ENCODE data around the gene TMEM200B. TPM values are rescaled to one million over a fixed set of nuclear protein-coding genes. Genes with fewer than 3 reads are reported as not detected.
"Not testable (repeated sequence)": the region's sequence is repeated elsewhere in the genome, so short reads cannot be mapped to it uniquely, and the experiment has no call there.

TMEM200B gene
- total RNA-seq, 1 experiment from 2014 or later, result 12.6 TPM

- Histone ChIP-seq H2AK5ac (ENCODE audit: insufficient read length, low read length) (no peak overlapping the region), H2AFZ (ENCODE audit: low read length) (no peak overlapping the region), H3T11ph (ENCODE audit: low read length) (no peak overlapping the region), H3K23ac (ENCODE audit: insufficient read length, low read depth, low read length) (no peak overlapping the region), H2BK5ac (ENCODE audit: insufficient read length, low read length) (no peak overlapping the region), H3K56ac (ENCODE audit: insufficient read length, low read depth, low read length) (no peak overlapping the region), H3K79me2 (ENCODE audit: insufficient read depth, low read length) (no peaks in the 10 kb centered on the region), H3K18ac (ENCODE audit: insufficient read length, low read depth, low read length) (no peak overlapping the region), H2BK12ac (ENCODE audit: insufficient read length, low read depth, low read length) (no peak overlapping the region), H3K4ac (ENCODE audit: low read depth, low read length) (no peak overlapping the region), H4K20me1 (ENCODE audit: control insufficient read depth, insufficient read depth, insufficient read length) (no peaks in the 10 kb centered on the region), H2BK120ac (ENCODE audit: low read depth, low read length, poor library complexity, severe bottlenecking) (no peak overlapping the region), H3K14ac (ENCODE audit: insufficient read depth, low read length) (no peak overlapping the region), H3K79me1 (ENCODE audit: insufficient read depth, low read depth, low read length, poor library complexity, severe bottlenecking) (no peaks in the 10 kb centered on the region), H3K4me1 (ENCODE audit: insufficient read depth, low read length) (no peaks in the 10 kb centered on the region; the same call in 1 of the 2 replicates), H4K91ac (ENCODE audit: insufficient read length, low read depth, low read length) (no peak overlapping the region), H3K4me2 (ENCODE audit: insufficient read depth, insufficient read length, low read length) (no peak overlapping the region), H4K8ac (replicated peaks; ENCODE audit: insufficient read length, low read depth, low read length) (no peak overlapping the region), H3K9me3 (ENCODE audit: control insufficient read depth, low read depth, low read length) (no peaks in the 10 kb centered on the region), H2BK20ac (ENCODE audit: low read depth, low read length, poor library complexity, severe bottlenecking) (no peak overlapping the region), H4K5ac (ENCODE audit: insufficient read length, low read depth, low read length) (no peak overlapping the region), H3K23me2 (ENCODE audit: insufficient read length, low read depth, low read length, poor library complexity, severe bottlenecking) (no peaks in the 10 kb centered on the region), H2BK15ac (ENCODE audit: low read depth, low read length) (no peak overlapping the region), H3K27ac (ENCODE audit: insufficient read length, low read depth, low read length) (no peak overlapping the region), H3K9ac (ENCODE audit: extremely low read depth, insufficient read length, low read length) (no peak overlapping the region), H3K27me3 (ENCODE audit: insufficient read depth, low read length) (no peaks in the 10 kb centered on the region)
- Mint-ChIP-seq H3K9me3 (no peaks in the 10 kb centered on the region), H3K4me3 (no peak overlapping the region), H3K36me3 (ENCODE audit: insufficient read depth in 1 of 3, low read depth in 3 of 3) (peaks cover 10 to 45% (median 40%) of the 10 kb centered on the region in 3 experiments), H3K27ac (peak overlapping the region in 2 of 3 experiments; percentile 13 to 56; a peak in 3 of 7 replicates), H3K27me3 (ENCODE audit: low read depth) (no peaks in the 10 kb centered on the region; the same call in 1 of the 2 replicates), H3K4me1 (peaks cover 19 to 22% of the 10 kb centered on the region in 2 experiments)
- no CpG with 5 or more reads among the region's 7 CpGs for WGBS (ENCODE audit: extremely low coverage, insufficient read length, low lambda C conversion rate)
- TF ChIP-seq CTCF (conservative IDR thresholded peaks at IDR 0.05), result no peak
- DNase-seq, result no peak
Measured at GRCh38 chr1:29112705-29113412, 10.8 kb downstream of the TMEM200B start.

DNA sequence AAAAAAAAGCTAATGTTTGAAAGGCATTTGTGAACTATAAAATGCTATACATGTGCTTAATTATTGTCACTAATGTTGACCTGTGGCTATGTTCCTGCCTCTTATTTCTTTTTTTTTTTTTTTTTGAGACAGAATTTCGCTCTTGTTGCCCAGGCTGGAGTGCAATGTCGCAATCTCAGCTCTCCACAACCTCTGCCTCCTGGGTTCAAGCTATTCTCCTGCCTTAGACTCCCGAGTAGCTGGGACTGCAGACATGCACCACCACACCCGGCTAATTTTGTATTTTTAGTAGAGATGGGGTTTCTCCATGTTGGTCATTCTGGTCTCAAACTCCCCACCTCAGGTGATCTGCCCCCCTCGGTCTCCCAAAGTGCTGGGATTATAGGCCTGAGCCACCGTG lies 15.7 kb downstream of the TMEM200B start:
- H4K8ac ChIP-seq (replicated peaks; ENCODE audit: insufficient read length, low read depth, low read length); H3K27me3 Mint-ChIP-seq (ENCODE audit: low read depth); H2BK12ac ChIP-seq (ENCODE audit: insufficient read length, low read depth, low read length); H3K4me1 ChIP-seq (ENCODE audit: insufficient read depth, low read length); H4K91ac ChIP-seq (ENCODE audit: insufficient read length, low read depth, low read length); H3K27me3 ChIP-seq (ENCODE audit: insufficient read depth, low read length); H2BK120ac ChIP-seq (ENCODE audit: low read depth, low read length, poor library complexity, severe bottlenecking); H2BK15ac ChIP-seq (ENCODE audit: low read depth, low read length); H3K79me2 ChIP-seq (ENCODE audit: insufficient read depth, low read length); H3K79me1 ChIP-seq (ENCODE audit: insufficient read depth, low read depth, low read length, poor library complexity, severe bottlenecking); H3K4ac ChIP-seq (ENCODE audit: low read depth, low read length); H3K27ac ChIP-seq (ENCODE audit: insufficient read length, low read depth, low read length); H3K4me3 Mint-ChIP-seq; H2BK20ac ChIP-seq (ENCODE audit: low read depth, low read length, poor library complexity, severe bottlenecking); H4K20me1 ChIP-seq (ENCODE audit: control insufficient read depth, insufficient read depth, insufficient read length); H2AK5ac ChIP-seq (ENCODE audit: insufficient read length, low read length); H3K18ac ChIP-seq (ENCODE audit: insufficient read length, low read depth, low read length); H2BK5ac ChIP-seq (ENCODE audit: insufficient read length, low read length); H3K4me2 ChIP-seq (ENCODE audit: insufficient read depth, insufficient read length, low read length); H3T11ph ChIP-seq (ENCODE audit: low read length); H3K56ac ChIP-seq (ENCODE audit: insufficient read length, low read depth, low read length); H4K5ac ChIP-seq (ENCODE audit: insufficient read length, low read depth, low read length); DNase-seq; H3K9ac ChIP-seq (ENCODE audit: extremely low read depth, insufficient read length, low read length); H2AFZ ChIP-seq (ENCODE audit: low read length); H3K14ac ChIP-seq (ENCODE audit: insufficient read depth, low read length); H3K9me3 Mint-ChIP-seq; H3K23ac ChIP-seq (ENCODE audit: insufficient read length, low read depth, low read length); H3K23me2 ChIP-seq (ENCODE audit: insufficient read length, low read depth, low read length, poor library complexity, severe bottlenecking); H3K9me3 ChIP-seq (ENCODE audit: control insufficient read depth, low read depth, low read length): not testable (repeated sequence)
- H3K36me3 Mint-ChIP-seq (ENCODE audit: insufficient read depth in 1 of 3, low read depth in 3 of 3), result peaks cover 8 to 27% (median 22%) of the 10 kb centered on the region in 3 experiments
- no CpG with 5 or more reads among the region's 6 CpGs for WGBS (ENCODE audit: extremely low coverage, insufficient read length, low lambda C conversion rate)
- H3K4me1 Mint-ChIP-seq, result peaks cover 12 to 13% of the 10 kb centered on the region in 2 experiments
- peak overlapping the region in 2 of 3 experiments; percentile 55 to 70; a peak in 1 of 7 replicates for H3K27ac Mint-ChIP-seq
